ENCODE data around the gene SERPINE2. TPM values are rescaled to one million over a fixed set of nuclear protein-coding genes. Genes with fewer than 3 reads are reported as not detected.

Gene SERPINE2, protein sequence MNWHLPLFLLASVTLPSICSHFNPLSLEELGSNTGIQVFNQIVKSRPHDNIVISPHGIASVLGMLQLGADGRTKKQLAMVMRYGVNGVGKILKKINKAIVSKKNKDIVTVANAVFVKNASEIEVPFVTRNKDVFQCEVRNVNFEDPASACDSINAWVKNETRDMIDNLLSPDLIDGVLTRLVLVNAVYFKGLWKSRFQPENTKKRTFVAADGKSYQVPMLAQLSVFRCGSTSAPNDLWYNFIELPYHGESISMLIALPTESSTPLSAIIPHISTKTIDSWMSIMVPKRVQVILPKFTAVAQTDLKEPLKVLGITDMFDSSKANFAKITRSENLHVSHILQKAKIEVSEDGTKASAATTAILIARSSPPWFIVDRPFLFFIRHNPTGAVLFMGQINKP
- total RNA-seq: 35.1 and 36.3 TPM in 2 replicates

DNA sequence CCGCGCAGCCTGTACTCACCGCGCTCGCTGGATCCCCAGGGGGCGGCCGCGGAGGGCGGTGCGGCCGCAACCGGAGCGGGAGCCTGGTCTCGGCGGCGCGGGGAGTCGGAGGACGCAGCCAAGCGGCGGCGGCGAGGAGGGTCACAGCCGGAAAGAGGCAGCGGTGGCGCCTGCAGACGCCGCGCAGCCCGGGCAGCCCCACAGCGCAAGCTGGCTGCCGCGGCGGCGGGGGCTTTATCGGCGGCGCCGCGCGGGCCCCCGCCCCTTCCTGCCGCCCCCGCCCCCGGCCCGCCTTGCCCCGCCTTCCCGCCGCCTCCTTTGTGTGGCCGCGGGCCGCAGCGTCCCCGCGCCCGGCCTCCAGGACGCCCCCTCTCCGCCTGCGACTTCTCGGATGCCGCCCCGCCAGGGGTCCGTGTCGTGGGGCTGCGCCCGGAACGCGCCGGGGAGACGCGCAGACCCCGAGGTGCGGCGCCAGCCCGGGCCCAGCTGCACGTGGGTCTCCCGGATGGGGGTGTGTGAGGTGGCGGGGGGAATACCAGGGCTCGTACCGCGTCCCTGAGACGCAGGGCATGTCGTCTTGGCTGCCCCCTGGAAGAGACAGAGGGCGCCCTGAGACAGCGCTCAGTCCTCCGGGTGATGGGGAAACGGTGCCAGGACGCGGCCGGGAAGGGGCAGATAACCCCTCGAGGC, at the start of gene SERPINE2:
Gene SERPINE2 (minus strand): TSS at position 207 of the 690 bp plus-strand sequence. CDS start 37,386 bp downstream, outside the sequence.

DNA sequence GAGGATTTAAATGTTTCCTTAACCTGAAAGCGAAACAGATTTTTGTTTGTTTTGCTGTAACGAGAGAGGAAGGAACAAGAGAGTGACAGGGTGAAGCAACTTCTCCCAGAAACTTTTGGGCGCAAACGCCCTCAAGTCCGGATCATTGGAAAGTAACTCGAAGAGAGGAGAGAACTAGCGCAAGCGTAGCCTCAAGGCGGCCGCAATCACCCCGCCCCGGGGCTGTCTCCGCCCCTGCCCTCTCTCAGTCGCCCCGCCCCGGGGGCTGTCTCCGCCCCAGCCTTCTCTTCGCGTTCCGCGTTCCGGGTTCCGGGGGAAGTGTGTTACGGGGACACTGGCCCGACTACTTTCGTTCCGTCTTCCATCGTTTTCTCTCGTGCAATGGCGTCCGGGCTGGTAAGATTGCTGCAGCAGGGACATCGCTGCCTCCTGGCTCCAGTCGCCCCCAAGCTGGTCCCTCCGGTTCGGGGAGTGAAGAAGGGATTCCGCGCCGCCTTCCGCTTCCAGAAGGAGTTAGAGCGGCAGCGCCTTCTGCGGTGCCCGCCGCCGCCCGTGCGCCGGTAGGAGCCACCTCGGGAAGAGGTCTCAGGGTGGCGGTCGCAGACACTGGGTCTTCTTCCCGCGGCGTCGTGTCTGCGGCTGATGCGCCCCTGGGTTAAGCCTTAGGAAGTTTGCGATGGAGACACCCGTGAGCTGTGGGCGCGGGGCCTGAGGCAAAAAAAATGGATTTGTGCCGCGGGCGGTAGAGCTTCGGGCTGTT, 81.8 kb downstream of the SERPINE2 start, which contains the start of gene MRPL44:
Gene MRPL44 (plus strand): TSS at position 372 of the 760 bp plus-strand sequence. CDS start 10 bp downstream, at position 382.

DNA sequence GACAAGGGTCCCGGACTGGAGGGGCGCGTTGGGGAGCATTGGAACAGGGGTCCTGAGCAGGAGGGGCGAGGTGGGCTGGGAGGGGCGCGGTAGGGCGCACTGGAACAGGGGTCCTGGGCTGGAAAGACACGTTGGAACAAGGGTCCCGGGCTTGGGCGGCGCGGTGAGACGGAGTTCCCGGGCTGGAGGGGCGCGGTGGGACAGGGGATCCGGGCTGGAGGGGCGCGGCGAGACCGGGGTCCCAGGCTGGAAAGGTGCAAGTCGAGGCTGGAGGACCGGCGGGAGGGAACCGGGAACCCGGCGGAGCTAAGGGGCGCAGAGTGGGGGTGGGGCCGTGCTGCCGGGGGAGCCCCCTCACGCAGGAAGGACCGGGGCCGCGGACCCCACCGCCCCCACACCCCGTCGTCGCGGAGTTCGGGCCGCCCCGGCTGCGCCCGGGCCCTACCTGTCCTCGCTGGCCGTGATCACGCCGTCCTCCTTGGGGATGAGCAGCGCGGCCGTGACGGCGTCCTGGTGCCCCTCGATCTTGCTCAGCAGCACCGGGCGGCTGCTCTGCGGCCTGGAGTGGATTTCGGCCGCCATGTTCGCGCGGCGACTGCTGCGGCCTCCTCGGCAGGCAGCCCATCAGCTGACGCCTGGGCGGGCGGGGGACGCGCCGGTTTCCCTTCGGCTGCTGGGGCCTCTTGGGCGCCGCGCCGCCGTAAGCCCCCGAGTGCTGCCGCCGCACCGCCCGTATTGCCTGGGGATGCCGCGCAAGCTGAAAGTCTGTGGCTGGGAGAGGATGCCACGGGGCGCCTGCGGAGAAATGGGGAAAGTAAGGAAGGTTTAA, 94.2 kb downstream of the SERPINE2 start, which contains the start of gene WDFY1:
Gene WDFY1 (minus strand): TSS at position 633 of the 829 bp plus-strand sequence. CDS start 51 bp downstream, at position 582.

Other genes starting within 250 kb of the SERPINE2 start
- 2.3 and 5.0 TPM in 2 replicates for gene AP1S3, start 201.7 kb downstream of the SERPINE2 start, total RNA-seq
- gene WDFY1, start 94.0 kb downstream of the SERPINE2 start, total RNA-seq: 49.3 and 65.2 TPM in 2 replicates
- 47.3 TPM in 2 replicates for gene MRPL44, start 81.8 kb downstream of the SERPINE2 start, total RNA-seq